ENCODE data around the gene CTNND2.

GRCh38 chr5:11050596-11051304, 853.5 kb downstream of the CTNND2 start:
- TF ChIP-seq EZH2 (IDR thresholded peaks at IDR 0.05) (no peak), CTCF (IDR thresholded peaks at IDR 0.05) (no peak), EZH2phosphoT487 (IDR thresholded peaks at IDR 0.05) (no peak)
